Endothelial cell (in vitro differentiated cells): ENCODE data around the gene RNASEH2A. TPM values are rescaled to one million over a fixed set of nuclear protein-coding genes. Genes with fewer than 3 reads are reported as not detected.

ENCODE experiments used
- DNase-seq: peaks from one replicate; pipeline ENCODE4 v3.0.0; 2021; ENCODE audit warnings: low spot score
- H3K27ac Mint-ChIP-seq: one replicate; pipeline ENCODE4 v1.8.0; 2021; ENCODE audit warnings: mixed read lengths, inconsistent platforms; ENCODE audit not compliant: unreplicated experiment
- H3K27me3 Mint-ChIP-seq: one replicate; pipeline ENCODE4 v1.8.0; 2021; ENCODE audit warnings: mild to moderate bottlenecking, moderate library complexity, mixed read lengths, inconsistent platforms; ENCODE audit not compliant: unreplicated experiment
- H3K36me3 Mint-ChIP-seq: one replicate; pipeline ENCODE4 v1.8.0; 2021; ENCODE audit warnings: mild to moderate bottlenecking, low read depth, mixed read lengths, inconsistent platforms; ENCODE audit not compliant: unreplicated experiment
- H3K4me1 Mint-ChIP-seq: one replicate; pipeline ENCODE4 v1.8.0; 2021; ENCODE audit warnings: mild to moderate bottlenecking, mixed read lengths, inconsistent platforms; ENCODE audit not compliant: unreplicated experiment
- H3K4me3 Mint-ChIP-seq: one replicate; pipeline ENCODE4 v1.8.0; 2021; ENCODE audit warnings: mild to moderate bottlenecking, mixed read lengths, inconsistent platforms; ENCODE audit not compliant: unreplicated experiment
- H3K9me3 Mint-ChIP-seq: one replicate; pipeline ENCODE4 v1.8.0; 2021; ENCODE audit warnings: mixed read lengths, inconsistent platforms; ENCODE audit not compliant: unreplicated experiment
- total RNA-seq: library from RNA; stranded (reverse); fragmentation: NEBNext Ultra II Directional; extraction: Animal tissue kit (Norgen Biotek cat#: 25700); gene quantifications from one replicate; pipeline ENCODE4 v1.2.1, GENCODE V29; 2021; ENCODE audit not compliant: unreplicated experiment
- TF ChIP-seq, protein P1 (sequence below): fragments of 200-600 bp; sonication (generic); IDR thresholded peaks from one replicate; pipeline ENCODE4 v1.5.0; 2021; ENCODE audit warnings: antibody characterized with exemption; ENCODE audit not compliant: unreplicated experiment

Gene RNASEH2A
- total RNA-seq, 1 donor from 2014 or later, result 26.9 TPM

DNA sequence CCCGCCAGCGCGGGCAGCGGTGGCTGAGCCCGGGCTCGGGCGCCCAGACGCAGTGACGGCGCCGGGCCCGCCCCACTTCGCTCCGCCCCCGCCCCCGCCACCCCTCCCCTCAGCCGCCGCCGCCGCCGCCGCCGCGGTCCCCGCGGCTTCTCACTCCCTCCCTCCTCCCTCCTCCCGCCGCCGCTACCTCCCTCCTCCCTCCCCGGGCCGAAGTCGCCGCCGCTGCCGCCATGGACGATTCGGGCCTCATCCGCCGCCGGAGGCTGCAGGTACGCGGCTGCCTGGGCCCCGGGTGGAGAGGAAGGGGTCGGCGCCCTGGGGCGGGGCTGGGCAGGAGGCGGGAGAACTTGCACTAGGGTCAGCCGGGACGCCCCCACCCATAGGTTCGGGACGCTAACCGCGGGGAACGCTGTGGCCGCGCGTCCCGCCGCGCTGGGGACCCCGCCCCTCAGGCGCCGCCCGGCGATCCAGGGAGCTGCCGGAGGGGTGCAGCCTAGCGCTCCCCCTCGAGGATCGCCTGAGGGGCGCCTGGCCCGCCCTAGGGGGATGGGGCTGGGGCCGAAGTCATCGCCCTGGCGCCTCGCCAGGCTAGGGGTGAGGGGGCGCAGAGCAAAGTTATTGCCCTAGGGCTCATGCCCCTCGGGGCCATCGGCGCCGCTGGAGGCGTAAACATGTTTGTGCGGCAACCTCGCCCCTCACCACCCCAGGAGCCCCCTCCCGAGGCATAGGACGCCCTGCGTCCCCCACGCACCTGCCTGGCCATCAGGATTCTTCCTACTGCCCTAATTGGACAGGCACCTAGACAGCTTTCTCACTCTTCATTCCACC is 27.6 kb downstream of the RNASEH2A start:
- no peaks in the 10 kb centered on the region for H3K9me3 Mint-ChIP-seq
- TF ChIP-seq, protein P1, sequence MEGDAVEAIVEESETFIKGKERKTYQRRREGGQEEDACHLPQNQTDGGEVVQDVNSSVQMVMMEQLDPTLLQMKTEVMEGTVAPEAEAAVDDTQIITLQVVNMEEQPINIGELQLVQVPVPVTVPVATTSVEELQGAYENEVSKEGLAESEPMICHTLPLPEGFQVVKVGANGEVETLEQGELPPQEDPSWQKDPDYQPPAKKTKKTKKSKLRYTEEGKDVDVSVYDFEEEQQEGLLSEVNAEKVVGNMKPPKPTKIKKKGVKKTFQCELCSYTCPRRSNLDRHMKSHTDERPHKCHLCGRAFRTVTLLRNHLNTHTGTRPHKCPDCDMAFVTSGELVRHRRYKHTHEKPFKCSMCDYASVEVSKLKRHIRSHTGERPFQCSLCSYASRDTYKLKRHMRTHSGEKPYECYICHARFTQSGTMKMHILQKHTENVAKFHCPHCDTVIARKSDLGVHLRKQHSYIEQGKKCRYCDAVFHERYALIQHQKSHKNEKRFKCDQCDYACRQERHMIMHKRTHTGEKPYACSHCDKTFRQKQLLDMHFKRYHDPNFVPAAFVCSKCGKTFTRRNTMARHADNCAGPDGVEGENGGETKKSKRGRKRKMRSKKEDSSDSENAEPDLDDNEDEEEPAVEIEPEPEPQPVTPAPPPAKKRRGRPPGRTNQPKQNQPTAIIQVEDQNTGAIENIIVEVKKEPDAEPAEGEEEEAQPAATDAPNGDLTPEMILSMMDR, result no peak
- H3K36me3 Mint-ChIP-seq, result peaks cover 9% of the 10 kb centered on the region
- H3K27ac Mint-ChIP-seq, result no peak overlapping the region
- DNase-seq, result no peak
- H3K27me3 Mint-ChIP-seq, result peaks cover 32% of the 10 kb centered on the region
- H3K4me1 Mint-ChIP-seq, result peaks cover 9% of the 10 kb centered on the region
- H3K4me3 Mint-ChIP-seq, result no peak overlapping the region

DNA sequence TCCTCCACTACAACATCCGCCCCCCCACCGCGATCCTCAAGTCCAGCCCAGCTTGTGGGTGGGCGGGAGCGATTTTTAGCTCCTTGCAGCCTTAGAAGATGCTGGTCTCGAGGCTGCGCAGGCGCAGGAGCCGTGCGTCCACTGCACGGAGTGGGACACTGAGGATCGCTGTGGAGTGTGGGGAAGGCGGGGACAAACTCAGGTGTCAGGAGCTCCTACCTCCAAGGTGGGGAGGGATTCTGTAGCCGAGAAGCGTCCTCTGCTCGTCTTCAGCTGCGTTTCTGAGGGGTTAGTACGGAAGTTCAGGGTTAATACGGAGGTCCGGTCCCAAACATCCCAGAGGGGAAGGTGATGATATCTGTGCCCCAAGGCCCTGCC is 28.2 kb downstream of the RNASEH2A start, which contains the start of gene RTBDN:
Gene RTBDN, minus strand, starts transcription at position 14 of the 378 bp plus-strand sequence. CDS start 4,600 bp downstream, outside the sequence.
- Mint-ChIP-seq H3K27me3 (peaks cover 38% of the 10 kb centered on the region), H3K36me3 (peaks cover 15% of the 10 kb centered on the region)
- DNase-seq, result no peak

DNA sequence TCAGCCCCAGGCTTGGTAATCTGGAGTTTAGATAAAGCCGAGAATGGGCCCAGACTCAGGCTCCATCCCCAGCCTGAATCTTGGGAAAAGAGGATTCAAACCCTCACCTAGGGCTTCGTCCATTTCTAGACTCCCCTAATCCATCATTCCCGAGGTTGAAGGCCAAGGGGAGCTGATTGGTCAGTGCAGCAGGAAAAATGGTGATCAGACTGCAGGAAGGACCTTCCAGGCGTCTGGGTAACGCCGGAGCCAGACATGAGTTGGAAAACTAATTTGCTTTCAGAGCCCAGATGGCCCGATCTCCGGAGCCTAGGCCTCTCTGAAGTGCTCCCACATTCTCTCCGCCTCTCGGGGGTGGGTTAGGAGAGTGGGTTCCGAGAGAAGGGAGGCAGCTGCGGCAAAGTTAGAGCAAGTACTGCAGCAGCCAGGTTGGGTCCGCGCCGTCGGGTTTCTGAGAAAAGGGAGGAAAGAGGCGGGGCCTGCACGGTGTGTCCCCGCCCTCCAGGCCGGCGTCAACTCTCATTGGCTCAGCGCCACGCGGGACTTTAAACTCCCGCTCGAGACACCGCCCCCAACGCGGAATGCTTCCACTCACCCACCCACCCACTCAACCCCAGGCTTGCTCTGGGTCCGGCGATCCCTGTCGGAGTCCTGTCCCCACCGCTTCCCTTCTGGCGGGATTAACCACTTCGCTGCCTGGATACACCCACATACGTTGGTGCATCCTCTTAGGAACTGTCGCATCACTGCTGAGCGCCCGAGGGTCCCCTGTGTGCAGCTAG is 28.8 kb downstream of the RNASEH2A start:
- Mint-ChIP-seq H3K9me3 (no peaks in the 10 kb centered on the region), H3K36me3 (peaks cover 16% of the 10 kb centered on the region), H3K27ac (no peak overlapping the region), H3K27me3 (peaks cover 38% of the 10 kb centered on the region), H3K4me3 (no peak overlapping the region), H3K4me1 (peaks cover 12% of the 10 kb centered on the region)
- TF ChIP-seq, protein P1, result no peak
- DNase-seq, result no peak

More for the DNA sequence above, 28.2 kb downstream of the RNASEH2A start, which contains the start of gene RTBDN:
- Mint-ChIP-seq H3K4me1 (peaks cover 12% of the 10 kb centered on the region), H3K27ac (no peak within 1 kb of the TSS), H3K4me3 (peak within 1 kb of the TSS; percentile 59), H3K9me3 (no peaks in the 10 kb centered on the region)
- TF ChIP-seq, protein P1, result no peak

DNA sequence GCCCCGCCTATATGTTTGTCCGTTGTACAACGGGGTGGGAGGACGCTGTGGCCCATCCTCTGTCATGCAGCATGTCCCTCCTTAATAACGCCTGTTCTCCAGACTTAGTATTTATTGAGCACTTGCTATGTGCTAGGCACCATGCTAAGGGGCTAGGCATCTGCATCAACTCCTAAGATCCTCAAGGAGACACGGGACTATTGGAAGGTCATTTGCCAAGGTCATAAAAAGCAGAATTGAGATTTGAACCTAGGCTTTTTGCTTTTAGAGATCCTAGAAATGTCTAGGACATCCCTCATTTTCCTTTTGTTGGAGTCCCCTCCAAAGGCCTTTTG is 30.1 kb downstream of the RNASEH2A start:
- no peak for DNase-seq
- Mint-ChIP-seq H3K36me3 (peaks cover 16% of the 10 kb centered on the region), H3K27me3 (peaks cover 41% of the 10 kb centered on the region), H3K4me3 (peak overlapping the region; percentile 72), H3K4me1 (peaks cover 22% of the 10 kb centered on the region), H3K27ac (no peak overlapping the region), H3K9me3 (no peaks in the 10 kb centered on the region)
- TF ChIP-seq, protein P1, result no peak

DNA sequence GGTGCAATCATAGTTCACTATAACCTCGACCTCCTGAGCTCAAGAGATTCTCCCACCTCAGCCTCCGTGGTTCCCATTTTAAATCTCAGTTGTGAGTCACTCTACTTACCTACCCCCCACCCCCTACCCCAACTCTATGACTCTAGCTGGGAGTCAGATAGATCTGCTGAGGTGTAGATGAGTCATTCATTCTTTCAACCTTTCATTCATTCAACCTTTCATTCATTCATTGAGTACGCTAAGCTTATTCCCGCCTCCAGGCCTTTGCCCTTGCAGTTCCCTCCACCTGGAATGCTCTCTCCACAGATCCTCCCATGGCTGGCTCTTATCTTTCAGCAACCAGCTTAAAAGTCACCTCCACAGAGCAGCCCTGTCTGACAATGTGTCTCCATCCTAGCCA is 30.8 kb downstream of the RNASEH2A start:
- Mint-ChIP-seq H3K4me3 (peak overlapping the region; percentile 10), H3K36me3 (peaks cover 9% of the 10 kb centered on the region), H3K4me1 (peaks cover 19% of the 10 kb centered on the region), H3K27ac (no peak overlapping the region), H3K9me3 (no peaks in the 10 kb centered on the region), H3K27me3 (peaks cover 39% of the 10 kb centered on the region)
- no peak for DNase-seq
- TF ChIP-seq, protein P1, result no peak
